B cell (primary cell): ENCODE results near the gene MEX3A. TPM values are rescaled to one million over a fixed set of nuclear protein-coding genes. Genes with fewer than 3 reads are reported as not detected.

Source experiments
- ATAC-seq: fragments of 200-7000 bp; cut with Tn5 transposase; one replicate; pipeline ENCODE4 v1.10.0; 2021; ENCODE audit warnings: low read depth, mild to moderate bottlenecking, moderate number of reproducible peaks, moderate library complexity
- CTCF ChIA-PET: fragments of 350-600 bp; sonication (Branson Sonifier 250); formaldehyde crosslinking; loops from one replicate; lab custom pipeline; 2021; ENCODE audit warnings: antibody characterized with exemption, inconsistent platforms; lab: Charles Lee
- POLR2A ChIA-PET: fragments of 350-600 bp; sonication (Branson Sonifier 250); formaldehyde crosslinking; loops from one replicate; lab custom pipeline; 2021; ENCODE audit warnings: antibody characterized with exemption; lab: Charles Lee
- DNase-seq: peaks from one replicate; pipeline ENCODE4 v3.0.0; 2013
- H2AFZ ChIP-seq: 2 replicates; pipeline ENCODE4 v1.6.1; 2012; ENCODE audit warnings: mild to moderate bottlenecking, low read depth, low read length; ENCODE audit not compliant: insufficient read depth, poor library complexity, severe bottlenecking
- H3K27ac ChIP-seq, 2 donors: 1 replicate in 1 of 2; 2 replicates in 1 of 2; pipeline ENCODE4 v1.5.1; 2012 to 2013; ENCODE audit warnings: low read length in 2 of 2, mild to moderate bottlenecking in 2 of 2, moderate library complexity in 1 of 2
- H3K27me3 ChIP-seq, 4 experiments: fragments of 200-600 bp in 1 of 4; sonication (generic) in 1 of 4; replicated peaks in 1 of 4; 1 replicate in 2 of 4; 2 replicates in 2 of 4; pipeline versions ENCODE4 v1.6.1 to v1.7.0; 2013 to 2016; ENCODE audit warnings: low read length in 3 of 4, mild to moderate bottlenecking in 2 of 4, mixed read lengths in 1 of 4, moderate library complexity in 1 of 4; ENCODE audit not compliant: insufficient read depth in 4 of 4, control insufficient read depth in 3 of 4; ENCODE audit errors: control extremely low read depth in 1 of 4
- H3K36me3 ChIP-seq, 2 experiments: replicated peaks in 1 of 2; 1 replicate in 1 of 2; 2 replicates in 1 of 2; pipeline versions ENCODE4 v1.6.1 to v1.7.1; 2013; ENCODE audit warnings: low read length in 1 of 2; ENCODE audit not compliant: insufficient read depth in 2 of 2, control insufficient read depth in 1 of 2; ENCODE audit errors: control extremely low read depth in 1 of 2, extremely low read depth in 1 of 2
- H3K4me1 ChIP-seq, 2 donors: fragments of 200-600 bp in 1 of 2; sonication (generic) in 1 of 2; 1 replicate in 1 of 2; 2 replicates in 1 of 2; pipeline versions ENCODE4 v1.5.1 to v1.6.1; 2013 to 2017; ENCODE audit warnings: low read length in 2 of 2; ENCODE audit not compliant: control insufficient read depth in 2 of 2, insufficient read depth in 2 of 2
- H3K4me2 ChIP-seq: replicated peaks from 2 replicates; pipeline ENCODE3; 2012; ENCODE audit warnings: mild to moderate bottlenecking, low read depth, low read length; ENCODE audit not compliant: poor library complexity, severe bottlenecking
- H3K4me3 ChIP-seq, 5 experiments: fragments of 200-600 bp in 1 of 5; sonication (generic) in 1 of 5; 1 replicate in 3 of 5; 2 replicates in 2 of 5; pipeline versions ENCODE4 v1.5.1 to v1.7.0; 2011 to 2016; ENCODE audit warnings: low read length in 4 of 5, mild to moderate bottlenecking in 4 of 5, low read depth in 2 of 5, control low read depth in 1 of 5, moderate library complexity in 1 of 5; ENCODE audit not compliant: insufficient read depth in 1 of 5; ENCODE audit errors: control extremely low read depth in 1 of 5, extremely low read depth in 1 of 5
- H3K79me2 ChIP-seq: fragments of 200-600 bp; sonication (generic); one replicate; pipeline ENCODE4 v1.6.0; 2016; ENCODE audit warnings: low read length; ENCODE audit not compliant: control insufficient read depth, insufficient read depth
- H3K9ac ChIP-seq: fragments of 200-600 bp; sonication (generic); 2 replicates; pipeline ENCODE4 v1.6.1; 2017; ENCODE audit warnings: mild to moderate bottlenecking, low read length, moderate library complexity
- H3K9me3 ChIP-seq, 3 donors: one replicate each; pipeline versions ENCODE4 v1.6.1 to v1.7.1; 2013; ENCODE audit warnings: low read length in 2 of 3; ENCODE audit not compliant: control insufficient read depth in 2 of 3, insufficient read depth in 1 of 3; ENCODE audit errors: control extremely low read depth in 1 of 3
- H4K20me1 ChIP-seq: 2 replicates; pipeline ENCODE4 v1.6.0; 2012; ENCODE audit warnings: mild to moderate bottlenecking, low read length; ENCODE audit not compliant: insufficient read depth, control insufficient read depth, poor library complexity, severe bottlenecking
- H3K27ac Mint-ChIP-seq: one replicate; pipeline ENCODE4 v1.8.0; 2021; ENCODE audit warnings: mixed read lengths
- H3K27me3 Mint-ChIP-seq: one replicate; pipeline ENCODE4 v1.8.0; 2021; ENCODE audit warnings: mixed read lengths
- H3K4me1 Mint-ChIP-seq: one replicate; pipeline ENCODE4 v1.8.0; 2021; ENCODE audit warnings: mixed read lengths
- H3K4me3 Mint-ChIP-seq: one replicate; pipeline ENCODE4 v1.8.0; 2021; ENCODE audit warnings: mixed read lengths
- H3K9me3 Mint-ChIP-seq: one replicate; pipeline ENCODE4 v1.8.0; 2022; ENCODE audit warnings: mixed read lengths; ENCODE audit not compliant: insufficient read depth
- CTCF ChIP-seq: fragments of 200-600 bp; IDR thresholded peaks from one replicate; pipeline ENCODE4 v1.8.0; 2022; ENCODE audit warnings: antibody characterized with exemption, mild to moderate bottlenecking
- EZH2 ChIP-seq: IDR thresholded peaks from 2 replicates; pipeline ENCODE4 v1.6.1; 2012; ENCODE audit warnings: borderline replicate concordance, low read depth, mild to moderate bottlenecking, moderate library complexity, low read length; ENCODE audit not compliant: insufficient read depth, poor library complexity, severe bottlenecking
- WGBS: methylation state at CpG from one replicate; pipeline ENCODE4 v1.1.5; 2013; ENCODE audit warnings: missing lambda C conversion rate; ENCODE audit not compliant: insufficient coverage; 5-methylcytosine and 5-hydroxymethylcytosine counted together
- intact Hi-C: fragments of 100-400 bp; cut with micrococcal nuclease; formaldehyde crosslinking; loops from one replicate; pipeline ENCODE4 v1.10.0; 2022
- polyA plus RNA-seq: library from polyadenylated mRNA; depleted of rRNA; stranded (reverse); fragments of >200 nt; gene quantifications from 2 replicates; pipeline ENCODE4 v1.2.3, GENCODE V29; 2012
- total RNA-seq, 2 donors: library from RNA; stranded (reverse); fragments of 120-200 nt in 1 of 2; gene quantifications; 1 replicate in 1 of 2; 2 replicates in 1 of 2; pipeline versions ENCODE4 v1.2.3 to v1.2.4, GENCODE V29; 2013 to 2022

The MEX3A gene
- total and polyA plus RNA-seq, 2 donors (not counting 1 experiment from before 2014, with no cell fraction given), result 0.27 to 1.1 TPM

GRCh38 chr1:156075162-156075561 is 7.1 kb downstream of the MEX3A start:
- intact Hi-C loops, result no loop called here
- no peaks in the 10 kb centered on the region for H3K9me3 Mint-ChIP-seq
- Histone ChIP-seq H3K4me3 (no peak overlapping the region), H3K9ac (no peak overlapping the region), H3K9me3 (peaks cover 0 to 4% (median 0%) of the 10 kb centered on the region in 3 donors), H3K27me3 (peaks cover 0 to 2% (median 0%) of the 10 kb centered on the region in 4 experiments), H2AFZ (no peak overlapping the region), H3K79me2 (no peaks in the 10 kb centered on the region), H3K36me3 (no peaks in the 10 kb centered on the region), H3K27ac (no peak overlapping the region), H3K4me2 (no peak overlapping the region), H4K20me1 (no peaks in the 10 kb centered on the region), H3K4me1 (peaks cover 11 to 23% of the 10 kb centered on the region in 2 donors)
- peaks cover 25% of the 10 kb centered on the region for H3K4me1 Mint-ChIP-seq
- H3K27ac Mint-ChIP-seq, result no peak overlapping the region
- no peaks in the 10 kb centered on the region for H3K27me3 Mint-ChIP-seq
- no peak for TF ChIP-seq EZH2
- WGBS, result no CpG with 5 or more reads among the region's 3 CpGs
- POLR2A ChIA-PET, result interaction anchor here (0.6 to 0.7 kb wide), 2 partner anchors 12 to 204 kb away, joined by 5 to 8 read pairs; no protein-coding TSS in a partner anchor
- H3K4me3 Mint-ChIP-seq, result peak overlapping the region; percentile 63
- ATAC-seq (no peak), DNase-seq (no peak)
- CTCF ChIA-PET, result interaction anchor here (2.0 kb wide), 1 partner anchor 150 kb away, joined by 6 read pairs; no protein-coding TSS in a partner anchor

GRCh38 chr1:156074661-156075060 is 7.6 kb downstream of the MEX3A start:
- Histone ChIP-seq H3K9ac (no peak overlapping the region), H3K9me3 (peaks cover 0 to 4% (median 0%) of the 10 kb centered on the region in 3 donors), H3K36me3 (no peaks in the 10 kb centered on the region), H3K4me1 (peaks cover 11 to 23% of the 10 kb centered on the region in 2 donors), H3K27ac (no peak overlapping the region), H3K27me3 (peaks cover 0 to 3% (median 1%) of the 10 kb centered on the region in 4 experiments), H4K20me1 (no peaks in the 10 kb centered on the region), H2AFZ (no peak overlapping the region), H3K4me2 (no peak overlapping the region), H3K4me3 (no peak overlapping the region), H3K79me2 (no peaks in the 10 kb centered on the region)
- ChIA-PET POLR2A (interaction anchor here (0.6 to 0.7 kb wide), 2 partner anchors 13 to 205 kb away, joined by 5 to 8 read pairs; no protein-coding TSS in a partner anchor), CTCF (interaction anchor here (2.0 kb wide), 1 partner anchor 151 kb away, joined by 6 read pairs; no protein-coding TSS in a partner anchor)
- Mint-ChIP-seq H3K27me3 (no peaks in the 10 kb centered on the region), H3K4me1 (peaks cover 25% of the 10 kb centered on the region), H3K9me3 (no peaks in the 10 kb centered on the region), H3K4me3 (no peak overlapping the region), H3K27ac (no peak overlapping the region)
- TF ChIP-seq CTCF, result no peak
- TF ChIP-seq EZH2, result no peak
- intact Hi-C loops, result no loop called here
- DNase-seq (no peak), ATAC-seq (no peak)
- 60% methylated on average over 1 of the region's 8 CpGs for WGBS
